B cell (primary cell): Measurements from ENCODE around the gene JAG1.

Experiments
- EZH2 ChIP-seq: IDR thresholded peaks from 2 replicates; pipeline ENCODE4 v1.6.1; 2012; ENCODE audit warnings: borderline replicate concordance, low read depth, mild to moderate bottlenecking, moderate library complexity, low read length; ENCODE audit not compliant: insufficient read depth, poor library complexity, severe bottlenecking
- TF ChIP-seq, protein P1 (sequence below): fragments of 200-600 bp; IDR thresholded peaks from one replicate; pipeline ENCODE4 v1.8.0; 2022; ENCODE audit warnings: antibody characterized with exemption, mild to moderate bottlenecking

DNA sequence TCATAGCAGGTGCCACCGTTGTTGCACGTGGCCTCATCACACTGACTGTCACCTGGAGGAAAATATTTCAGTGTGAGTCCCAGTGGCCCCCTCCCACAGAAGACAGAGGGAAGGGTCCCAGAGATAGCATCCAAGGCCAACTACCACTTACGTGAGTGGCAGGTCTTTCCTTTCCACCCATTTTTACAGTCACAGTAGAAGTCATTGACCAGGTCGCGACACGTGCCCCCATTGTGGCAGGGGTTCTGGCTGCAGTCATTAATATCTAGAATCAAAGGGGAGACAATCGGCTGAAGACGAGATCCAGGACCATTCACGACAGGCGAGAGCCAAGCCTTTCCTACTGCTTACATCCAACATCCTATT, 28.6 kb downstream of the JAG1 start:
- TF ChIP-seq, protein P1, sequence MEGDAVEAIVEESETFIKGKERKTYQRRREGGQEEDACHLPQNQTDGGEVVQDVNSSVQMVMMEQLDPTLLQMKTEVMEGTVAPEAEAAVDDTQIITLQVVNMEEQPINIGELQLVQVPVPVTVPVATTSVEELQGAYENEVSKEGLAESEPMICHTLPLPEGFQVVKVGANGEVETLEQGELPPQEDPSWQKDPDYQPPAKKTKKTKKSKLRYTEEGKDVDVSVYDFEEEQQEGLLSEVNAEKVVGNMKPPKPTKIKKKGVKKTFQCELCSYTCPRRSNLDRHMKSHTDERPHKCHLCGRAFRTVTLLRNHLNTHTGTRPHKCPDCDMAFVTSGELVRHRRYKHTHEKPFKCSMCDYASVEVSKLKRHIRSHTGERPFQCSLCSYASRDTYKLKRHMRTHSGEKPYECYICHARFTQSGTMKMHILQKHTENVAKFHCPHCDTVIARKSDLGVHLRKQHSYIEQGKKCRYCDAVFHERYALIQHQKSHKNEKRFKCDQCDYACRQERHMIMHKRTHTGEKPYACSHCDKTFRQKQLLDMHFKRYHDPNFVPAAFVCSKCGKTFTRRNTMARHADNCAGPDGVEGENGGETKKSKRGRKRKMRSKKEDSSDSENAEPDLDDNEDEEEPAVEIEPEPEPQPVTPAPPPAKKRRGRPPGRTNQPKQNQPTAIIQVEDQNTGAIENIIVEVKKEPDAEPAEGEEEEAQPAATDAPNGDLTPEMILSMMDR: no peak
- no peak for TF ChIP-seq EZH2
